ENCODE measurements around the gene BTNL9. TPM values are rescaled to one million over a fixed set of nuclear protein-coding genes. Genes with fewer than 3 reads are reported as not detected.

Gene BTNL9
- total RNA-seq, 5 donors from 2014 or later (not counting 1 experiment from before 2014, with no cell fraction given), result 0.41 to 0.95 (median 0.66) TPM; not detected in 2

DNA sequence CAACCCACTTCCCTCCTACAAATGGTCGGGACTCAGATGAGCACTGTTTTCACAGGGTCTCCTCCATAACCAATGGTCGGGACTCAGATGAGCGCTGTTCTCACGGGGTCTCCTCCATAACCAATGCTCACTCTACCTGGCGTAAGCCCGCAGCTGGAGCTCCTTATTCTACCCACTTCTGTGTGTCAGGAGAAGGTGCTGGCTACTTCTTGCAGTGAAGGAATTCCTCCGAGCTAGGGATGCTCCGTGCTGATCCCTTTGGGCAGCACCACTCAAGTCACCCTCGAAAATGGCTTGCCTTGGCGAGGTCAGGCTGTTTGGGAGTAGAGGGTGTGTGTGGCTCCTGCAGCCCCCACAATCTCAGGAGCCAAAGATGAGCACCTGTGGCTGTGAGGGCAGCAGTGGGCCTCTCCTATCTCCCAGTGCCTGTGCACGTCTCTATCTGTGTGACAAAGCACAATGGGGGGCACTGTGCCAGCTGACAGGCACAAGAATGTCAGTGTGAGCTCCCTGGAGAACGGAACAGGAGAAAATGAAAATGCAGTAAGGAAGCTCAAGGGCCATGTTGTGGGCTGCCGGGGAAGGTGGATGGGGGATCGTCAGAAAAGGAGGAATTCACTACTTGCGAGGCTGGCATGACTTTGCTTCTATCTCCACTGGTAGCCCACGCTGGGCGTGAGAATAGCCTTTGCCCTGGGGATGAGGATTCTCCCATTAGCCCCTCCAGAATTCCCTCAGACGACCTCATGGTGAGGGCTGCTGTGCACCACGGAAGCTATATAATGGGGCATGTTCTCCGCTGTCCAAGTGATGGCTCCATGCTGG lies 3.9 kb upstream of the BTNL9 start:
- POLR2A ChIA-PET, result no interaction called here

GRCh38 chr5:181036816-181037364 lies 3.2 kb upstream of the BTNL9 start:
- no peaks in the 10 kb centered on the region for H3K4me1 Mint-ChIP-seq
- ATAC-seq (replicated peaks in 1 of 4) (no peak), DNase-seq (no peak)
- WGBS (ENCODE audit: insufficient coverage), result 89% methylated on average over 12 of the region's 13 CpGs
- H3K9me3 ChIP-seq, result no peaks in the 10 kb centered on the region
- H3K4me3 Mint-ChIP-seq, result no peak overlapping the region
- no peaks in the 10 kb centered on the region for H3K36me3 ChIP-seq (ENCODE audit: control insufficient read depth in 2 of 2, extremely low read depth in 1 of 2, insufficient read depth in 1 of 2, low read length in 1 of 2)
- H3K27me3 ChIP-seq (replicated peaks in 1 of 2; ENCODE audit: control insufficient read depth in 2 of 2, extremely low read depth in 1 of 2, insufficient read depth in 2 of 2, low read length in 1 of 2), result peaks cover 0 to 47% of the 10 kb centered on the region in 2 experiments
- ChIA-PET POLR2A (no interaction called here), CTCF (no interaction called here)
- H3K36me3 Mint-ChIP-seq, result no peaks in the 10 kb centered on the region
- no peak overlapping the region for H3K4me3 ChIP-seq (ENCODE audit: control insufficient read depth in 1 of 2, extremely low read depth in 1 of 2, low read length in 1 of 2)
- no peak overlapping the region for H3K27ac Mint-ChIP-seq
- no peaks in the 10 kb centered on the region for H3K4me1 ChIP-seq (ENCODE audit: control insufficient read depth in 1 of 2, extremely low read depth in 1 of 2, insufficient read depth in 2 of 2, low read length in 2 of 2)
- H3K27ac ChIP-seq (ENCODE audit: low read length), result no peak overlapping the region
- H3K27me3 Mint-ChIP-seq, result peaks cover 32 to 48% of the 10 kb centered on the region in 2 donors
- H3K9me3 Mint-ChIP-seq, result peaks cover 0 to 1% (median 0%) of the 10 kb centered on the region in 3 donors

More for the DNA sequence above, 3.9 kb upstream of the BTNL9 start:
- Mint-ChIP-seq H3K27ac (no peak overlapping the region), H3K4me1 (no peaks in the 10 kb centered on the region), H3K9me3 (peaks cover 0 to 3% (median 0%) of the 10 kb centered on the region in 3 donors), H3K27me3 (peaks cover 30 to 47% of the 10 kb centered on the region in 2 donors), H3K4me3 (no peak overlapping the region), H3K36me3 (no peaks in the 10 kb centered on the region)
- Histone ChIP-seq H3K4me1 (ENCODE audit: control insufficient read depth in 1 of 2, extremely low read depth in 1 of 2, insufficient read depth in 2 of 2, low read length in 2 of 2) (no peaks in the 10 kb centered on the region), H3K27me3 (replicated peaks in 1 of 2; ENCODE audit: control insufficient read depth in 2 of 2, extremely low read depth in 1 of 2, insufficient read depth in 2 of 2, low read length in 1 of 2) (peaks cover 0 to 46% of the 10 kb centered on the region in 2 experiments), H3K27ac (ENCODE audit: low read length) (no peak overlapping the region), H3K4me3 (ENCODE audit: control insufficient read depth in 1 of 2, extremely low read depth in 1 of 2, low read length in 1 of 2) (no peak overlapping the region), H3K9me3 (no peaks in the 10 kb centered on the region), H3K36me3 (ENCODE audit: control insufficient read depth in 2 of 2, extremely low read depth in 1 of 2, insufficient read depth in 1 of 2, low read length in 1 of 2) (no peaks in the 10 kb centered on the region)
- CTCF ChIA-PET, result no interaction called here
- no peak for ATAC-seq (replicated peaks in 1 of 4)
- no peak for DNase-seq
- 66% methylated on average over 9 of the region's 20 CpGs for WGBS (ENCODE audit: insufficient coverage)

- Mint-ChIP-seq H3K4me1 (no peaks in the 10 kb centered on the region), H3K9me3 (no peaks in the 10 kb centered on the region), H3K4me3 (no peak overlapping the region), H3K27ac (no peak overlapping the region), H3K36me3 (no peaks in the 10 kb centered on the region), H3K27me3 (peaks cover 34 to 52% of the 10 kb centered on the region in 2 donors)
- no peak overlapping the region for H3K27ac ChIP-seq (ENCODE audit: low read length)
- no peak overlapping the region for H3K4me3 ChIP-seq (ENCODE audit: control insufficient read depth in 1 of 2, extremely low read depth in 1 of 2, low read length in 1 of 2)
- CTCF ChIA-PET, result no interaction called here
- DNase-seq (no peak), ATAC-seq (replicated peaks in 1 of 4) (no peak)
- 69% methylated on average over 1 of the region's 4 CpGs for WGBS (ENCODE audit: insufficient coverage)
- H3K36me3 ChIP-seq (ENCODE audit: control insufficient read depth in 2 of 2, extremely low read depth in 1 of 2, insufficient read depth in 1 of 2, low read length in 1 of 2), result no peaks in the 10 kb centered on the region
- POLR2A ChIA-PET, result no interaction called here
- H3K9me3 ChIP-seq, result no peaks in the 10 kb centered on the region
- peaks cover 0 to 50% of the 10 kb centered on the region in 2 experiments for H3K27me3 ChIP-seq (replicated peaks in 1 of 2; ENCODE audit: control insufficient read depth in 2 of 2, extremely low read depth in 1 of 2, insufficient read depth in 2 of 2, low read length in 1 of 2)
- H3K4me1 ChIP-seq (ENCODE audit: control insufficient read depth in 1 of 2, extremely low read depth in 1 of 2, insufficient read depth in 2 of 2, low read length in 2 of 2), result no peaks in the 10 kb centered on the region
Observed at GRCh38 chr5:181037365-181037861, 2.7 kb upstream of the BTNL9 start.

GRCh38 chr5:181039471-181039870 lies 595 bp upstream of the BTNL9 start:
- no peaks in the 10 kb centered on the region for H3K9me3 ChIP-seq
- ChIA-PET CTCF (no interaction called here), POLR2A (no interaction called here)
- 78% methylated on average over 4 of the region's 8 CpGs for WGBS (ENCODE audit: insufficient coverage)
- no peaks in the 10 kb centered on the region for H3K4me1 ChIP-seq (ENCODE audit: control insufficient read depth in 1 of 2, extremely low read depth in 1 of 2, insufficient read depth in 2 of 2, low read length in 2 of 2)
- no peak for DNase-seq
- peaks cover 45 to 64% of the 10 kb centered on the region in 2 donors for H3K27me3 Mint-ChIP-seq
- no peaks in the 10 kb centered on the region for H3K36me3 ChIP-seq (ENCODE audit: control insufficient read depth in 2 of 2, extremely low read depth in 1 of 2, insufficient read depth in 1 of 2, low read length in 1 of 2)
- H3K4me1 Mint-ChIP-seq, result no peaks in the 10 kb centered on the region
- H3K27me3 ChIP-seq (replicated peaks in 1 of 2; ENCODE audit: control insufficient read depth in 2 of 2, extremely low read depth in 1 of 2, insufficient read depth in 2 of 2, low read length in 1 of 2), result peaks cover 0 to 71% of the 10 kb centered on the region in 2 experiments
- no peak overlapping the region for H3K27ac ChIP-seq (ENCODE audit: low read length)
- no peaks in the 10 kb centered on the region for H3K36me3 Mint-ChIP-seq
- no peak overlapping the region for H3K4me3 ChIP-seq (ENCODE audit: control insufficient read depth in 1 of 2, extremely low read depth in 1 of 2, low read length in 1 of 2)
- no peak for ATAC-seq (replicated peaks in 1 of 4)
- H3K9me3 Mint-ChIP-seq, result no peaks in the 10 kb centered on the region
- H3K4me3 Mint-ChIP-seq, result no peak overlapping the region
- no peak overlapping the region for H3K27ac Mint-ChIP-seq

GRCh38 chr5:181040631-181040945 lies 522 bp downstream of the BTNL9 start:
- Mint-ChIP-seq H3K9me3 (no peaks in the 10 kb centered on the region), H3K4me3 (no peak overlapping the region), H3K27me3 (peaks cover 45 to 65% of the 10 kb centered on the region in 2 donors), H3K36me3 (no peaks in the 10 kb centered on the region), H3K4me1 (no peaks in the 10 kb centered on the region), H3K27ac (no peak overlapping the region)
- POLR2A ChIA-PET, result no interaction called here
- Histone ChIP-seq H3K9me3 (no peaks in the 10 kb centered on the region), H3K4me3 (ENCODE audit: control insufficient read depth in 1 of 2, extremely low read depth in 1 of 2, low read length in 1 of 2) (no peak overlapping the region), H3K27ac (ENCODE audit: low read length) (no peak overlapping the region), H3K27me3 (replicated peaks in 1 of 2; ENCODE audit: control insufficient read depth in 2 of 2, extremely low read depth in 1 of 2, insufficient read depth in 2 of 2, low read length in 1 of 2) (peaks cover 0 to 80% of the 10 kb centered on the region in 2 experiments), H3K4me1 (ENCODE audit: control insufficient read depth in 1 of 2, extremely low read depth in 1 of 2, insufficient read depth in 2 of 2, low read length in 2 of 2) (no peaks in the 10 kb centered on the region), H3K36me3 (ENCODE audit: control insufficient read depth in 2 of 2, extremely low read depth in 1 of 2, insufficient read depth in 1 of 2, low read length in 1 of 2) (no peaks in the 10 kb centered on the region)
- CTCF ChIA-PET, result no interaction called here
- ATAC-seq (replicated peaks in 1 of 4), result no peak
- WGBS (ENCODE audit: insufficient coverage), result 82% methylated on average over 4 of the region's 8 CpGs
- no peak for DNase-seq

GRCh38 chr5:181041043-181041442 lies 977 bp downstream of the BTNL9 start:
- H3K9me3 ChIP-seq, result no peaks in the 10 kb centered on the region
- no peak overlapping the region for H3K27ac ChIP-seq (ENCODE audit: low read length)
- ChIA-PET CTCF (no interaction called here), POLR2A (no interaction called here)
- H3K36me3 Mint-ChIP-seq, result no peaks in the 10 kb centered on the region
- ATAC-seq (replicated peaks in 1 of 4), result no peak
- no peaks in the 10 kb centered on the region for H3K4me1 Mint-ChIP-seq
- peaks cover 45 to 62% of the 10 kb centered on the region in 2 donors for H3K27me3 Mint-ChIP-seq
- peaks cover 0 to 82% of the 10 kb centered on the region in 2 experiments for H3K27me3 ChIP-seq (replicated peaks in 1 of 2; ENCODE audit: control insufficient read depth in 2 of 2, extremely low read depth in 1 of 2, insufficient read depth in 2 of 2, low read length in 1 of 2)
- no peaks in the 10 kb centered on the region for H3K36me3 ChIP-seq (ENCODE audit: control insufficient read depth in 2 of 2, extremely low read depth in 1 of 2, insufficient read depth in 1 of 2, low read length in 1 of 2)
- H3K27ac Mint-ChIP-seq, result no peak overlapping the region
- H3K4me3 Mint-ChIP-seq, result no peak overlapping the region
- 60% methylated on average over 6 of the region's 6 CpGs for WGBS (ENCODE audit: insufficient coverage)
- no peaks in the 10 kb centered on the region for H3K9me3 Mint-ChIP-seq
- no peak for DNase-seq
- H3K4me3 ChIP-seq (ENCODE audit: control insufficient read depth in 1 of 2, extremely low read depth in 1 of 2, low read length in 1 of 2), result no peak overlapping the region
- no peaks in the 10 kb centered on the region for H3K4me1 ChIP-seq (ENCODE audit: control insufficient read depth in 1 of 2, extremely low read depth in 1 of 2, insufficient read depth in 2 of 2, low read length in 2 of 2)
